Panc1 (cell line): ENCODE results near the gene NSL1. TPM values are rescaled to one million over a fixed set of nuclear protein-coding genes. Genes with fewer than 3 reads are reported as not detected.

ENCODE experiments used
- ATAC-seq: fragments of 200-7000 bp; cut with Tn5 transposase; 2 replicates; pipeline ENCODE4 v1.9.1; 2020; ENCODE audit warnings: mild to moderate bottlenecking, moderate library complexity
- BruUV-seq: library from RNA; stranded (reverse); fragments of 400-500 nt; replicated peaks from 2 replicates; lab custom pipeline; 2021; lab: Mats Ljungman, UMichigan
- CTCF ChIA-PET: fragments of 300-600 bp; sonication (Branson Sonifier 250); formaldehyde crosslinking; loops from one replicate; lab custom pipeline; 2022; ENCODE audit warnings: antibody characterized with exemption; lab: Charles Lee
- POLR2A ChIA-PET: fragments of 300-600 bp; sonication (Branson Sonifier 250); formaldehyde crosslinking; loops from one replicate; lab custom pipeline; 2022; ENCODE audit warnings: antibody characterized with exemption; lab: Charles Lee
- DNase-seq: peaks from one replicate; pipeline ENCODE4 v3.0.0-alpha.2; 2010; ENCODE audit warnings: low read depth, low spot score
- H3K27ac ChIP-seq: 2 replicates; pipeline ENCODE4 v1.5.1; 2011; ENCODE audit warnings: mild to moderate bottlenecking, low read length, inconsistent platforms
- H3K27me3 ChIP-seq: fragments of 200-500 bp; sonication (Bioruptor generic); 2 replicates; pipeline ENCODE4 v1.6.0; 2014; ENCODE audit warnings: low read length, inconsistent platforms; ENCODE audit not compliant: control insufficient read depth, insufficient read depth
- H3K36me3 ChIP-seq: fragments of 200-500 bp; sonication (Bioruptor generic); 2 replicates; pipeline ENCODE4 v1.5.1; 2014; ENCODE audit warnings: inconsistent platforms, mild to moderate bottlenecking, low read length, moderate library complexity; ENCODE audit not compliant: control insufficient read depth, insufficient read depth
- H3K4me1 ChIP-seq: 2 replicates; pipeline ENCODE4 v1.5.1; 2011; ENCODE audit warnings: inconsistent platforms, mild to moderate bottlenecking, low read length, moderate library complexity; ENCODE audit not compliant: control insufficient read depth, insufficient read depth
- H3K4me3 ChIP-seq, 2 experiments: 2 replicates each; pipeline ENCODE4 v1.5.1; 2011 to 2012; ENCODE audit warnings: low read depth in 2 of 2, low read length in 2 of 2, mild to moderate bottlenecking in 2 of 2, inconsistent platforms in 1 of 2, moderate library complexity in 1 of 2
- H3K9me3 ChIP-seq: fragments of 200-500 bp; sonication (Bioruptor generic); 2 replicates; pipeline ENCODE4 v1.5.1; 2014; ENCODE audit warnings: low read depth, mild to moderate bottlenecking, inconsistent platforms, low read length, moderate library complexity; ENCODE audit not compliant: control insufficient read depth, insufficient read depth
- CTCF ChIP-seq: fragments of 450-650 bp; IDR thresholded peaks from 2 replicates; pipeline ENCODE4 v1.5.1; 2017; ENCODE audit warnings: mild to moderate bottlenecking
- POLR2AphosphoS5 ChIP-seq: IDR thresholded peaks from 2 replicates; pipeline ENCODE4 v1.6.1; 2012; ENCODE audit warnings: mild to moderate bottlenecking, low read depth, low read length, moderate library complexity
- REST ChIP-seq, 2 experiments: IDR thresholded peaks; 2 replicates each; pipeline ENCODE4 v1.6.1; 2011 to 2012; ENCODE audit warnings: low read depth in 2 of 2, control low read depth in 1 of 2, low read length in 1 of 2, mild to moderate bottlenecking in 1 of 2, moderate library complexity in 1 of 2; ENCODE audit not compliant: insufficient read depth in 1 of 2
- SIN3A ChIP-seq: IDR thresholded peaks from 2 replicates; pipeline ENCODE4 v1.6.1; 2012; ENCODE audit warnings: low read depth, mild to moderate bottlenecking, low read length, moderate library complexity, borderline replicate concordance; ENCODE audit not compliant: insufficient read depth
- TCF7L2 ChIP-seq: IDR thresholded peaks from 2 replicates; pipeline ENCODE4 v1.6.1; 2011; ENCODE audit warnings: mild to moderate bottlenecking, low read depth, low read length, inconsistent platforms
- in situ Hi-C: cut with HindIII; loops from 2 replicates; pipeline ENCODE4 v1.10.0; 2016; ENCODE audit warnings: low sequenced_read_pairs, low pct_unique_long_range_greater_than_20kb
- intact Hi-C: fragments of 100-400 bp; cut with micrococcal nuclease; formaldehyde crosslinking; loops from one replicate; pipeline ENCODE4 v1.10.0; 2022; ENCODE audit not compliant: unreplicated experiment
- total RNA-seq: library from RNA; stranded (reverse); gene quantifications from one replicate; pipeline ENCODE4 v1.2.1, GENCODE V29; 2021; ENCODE audit not compliant: unreplicated experiment

The NSL1 gene
- total RNA-seq, 1 experiment from 2014 or later = 21.8 TPM

DNA sequence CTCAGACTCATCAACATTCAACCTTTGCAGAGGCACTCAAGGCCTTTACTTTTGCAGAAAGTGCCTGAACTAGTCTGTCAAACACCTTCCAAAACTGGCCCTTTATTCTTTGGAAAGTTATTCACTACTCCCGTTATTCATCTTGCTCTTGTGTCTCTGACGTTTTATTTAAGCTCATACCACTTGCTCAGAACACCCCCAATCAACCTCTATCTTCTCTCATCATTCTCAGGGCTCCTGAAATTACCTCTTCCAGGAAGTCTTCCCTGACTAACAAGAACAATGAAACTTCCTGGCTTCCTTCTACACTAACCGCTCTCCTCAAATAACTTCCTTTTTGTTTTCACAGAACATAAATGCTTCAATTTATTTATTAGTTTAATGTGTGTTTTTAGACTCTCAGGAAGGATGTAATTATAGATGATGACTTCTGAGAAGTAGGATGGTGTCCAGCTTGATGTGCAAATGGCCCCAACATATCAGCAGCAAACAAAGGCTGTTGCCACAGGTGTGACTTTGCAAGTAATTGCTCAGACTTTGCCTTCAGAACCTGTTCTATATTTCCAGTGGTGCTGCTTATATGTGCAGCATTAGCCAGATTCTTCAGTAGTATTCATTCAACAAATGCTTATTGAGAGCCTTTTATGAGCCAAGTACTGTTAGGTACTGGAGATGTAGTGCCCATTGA is 69.2 kb downstream of the NSL1 start:
- no TSS peak for BruUV-seq
- CTCF ChIA-PET = interaction anchor here (2.8 kb wide), 1 partner anchor 57 kb away, joined by 11 read pairs; no protein-coding TSS in a partner anchor
- POLR2A ChIA-PET = interaction anchor here (0.5 kb wide), 1 partner anchor 8 kb away, joined by 10 read pairs; no protein-coding TSS in a partner anchor
- ATAC-seq (0 out of 2 replicates have a peak, but pooled peaks have one; percentile 15), DNase-seq (no peak)
- no peaks in the 10 kb centered on the region for H3K9me3 ChIP-seq
- H3K4me1 ChIP-seq = peaks cover 14% of the 10 kb centered on the region
- H3K36me3 ChIP-seq = no peaks in the 10 kb centered on the region
- in situ Hi-C loops = no loop called here
- no peak overlapping the region for H3K4me3 ChIP-seq
- peak overlapping the region; percentile 44; the same call in 1 of the 2 replicates for H3K27ac ChIP-seq
- intact Hi-C loops = no loop called here
- H3K27me3 ChIP-seq = peaks cover under 1% of the 10 kb centered on the region
- TF ChIP-seq POLR2AphosphoS5 = no peak
- TF ChIP-seq SIN3A = no peak
- TF ChIP-seq TCF7L2 = no peak
- TF ChIP-seq CTCF = no peak
- TF ChIP-seq REST (IDR thresholded peaks at IDR 0.05; ENCODE audit: insufficient read depth in 1 of 2, low read depth in 2 of 2, low read length in 1 of 2) = no peak

GRCh38 chr1:212721388-212722247 is 70.0 kb downstream of the NSL1 start:
- Histone ChIP-seq H3K4me3 (peak overlapping the region in 1 of 2 experiments; percentile 35; a peak in 2 of 4 replicates), H3K4me1 (peaks cover 14% of the 10 kb centered on the region), H3K27ac (peak overlapping the region; percentile 44; the same call in 1 of the 2 replicates), H3K9me3 (no peaks in the 10 kb centered on the region), H3K36me3 (no peaks in the 10 kb centered on the region), H3K27me3 (peaks cover 3% of the 10 kb centered on the region)
- peak; percentile 93 for ATAC-seq
- TF ChIP-seq REST (IDR thresholded peaks at IDR 0.05; ENCODE audit: insufficient read depth in 1 of 2, low read depth in 2 of 2, low read length in 1 of 2) (no peak), TCF7L2 (no peak), CTCF (no peak), SIN3A (no peak), POLR2AphosphoS5 (no peak)
- in situ Hi-C loops = no loop called here
- POLR2A ChIA-PET = interaction anchor here (0.5 kb wide), 1 partner anchor 9 kb away, joined by 10 read pairs; no protein-coding TSS in a partner anchor
- intact Hi-C loops = no loop called here
- DNase-seq = peak; percentile 48
- BruUV-seq = no TSS peak
- CTCF ChIA-PET = interaction anchor here (2.8 kb wide), 1 partner anchor 56 kb away, joined by 11 read pairs; no protein-coding TSS in a partner anchor
